HS-5 (cell line): ENCODE results near the gene SSUH2.
A peak's percentile ranks its signal among the peaks of the same experiment; 100 is the strongest.
"Not testable (repeated sequence)": the region's sequence is repeated elsewhere in the genome, so short reads cannot be mapped to it uniquely, and the experiment has no call there.

Source experiments
- DNase-seq: peaks from one replicate; pipeline ENCODE4 v3.0.0-alpha.2; 2012; ENCODE audit warnings: low read depth

SSUH2 gene

GRCh38 chr3:8644748-8645390 is at the start of gene SSUH2:
SSUH2 (minus strand) TSS chr3:8644798; CDS start chr3:8644758, 40 bp downstream.
- no peak for DNase-seq

- DNase-seq = not testable (repeated sequence)
These were observed 46.7 kb upstream of the SSUH2 start for GRCh38 chr3:8691295-8691694.

- not testable (repeated sequence) for DNase-seq
These were observed 40.4 kb upstream of the SSUH2 start for GRCh38 chr3:8684992-8685391.

- not testable (repeated sequence) for DNase-seq
These were observed 38.4 kb upstream of the SSUH2 start for GRCh38 chr3:8682850-8683574.

GRCh38 chr3:8681881-8682538 is 37.4 kb upstream of the SSUH2 start:
- DNase-seq = not testable (repeated sequence)

- DNase-seq = no peak
These were observed 36.8 kb upstream of the SSUH2 start for GRCh38 chr3:8681349-8681748.

GRCh38 chr3:8679817-8680553 is 35.4 kb upstream of the SSUH2 start:
- DNase-seq = peak; percentile 16

- DNase-seq = no peak
These were observed 34.2 kb upstream of the SSUH2 start for GRCh38 chr3:8678751-8679150.

- DNase-seq = not testable (repeated sequence)
These were observed 32.7 kb upstream of the SSUH2 start for GRCh38 chr3:8677258-8677657.

GRCh38 chr3:8675591-8675990 is 31.0 kb upstream of the SSUH2 start:
- not testable (repeated sequence) for DNase-seq

GRCh38 chr3:8673083-8673737 is 28.6 kb upstream of the SSUH2 start:
- no peak for DNase-seq

GRCh38 chr3:8669019-8669418 is 24.4 kb upstream of the SSUH2 start:
- no peak for DNase-seq

- DNase-seq = no peak
These were observed 23.6 kb upstream of the SSUH2 start for GRCh38 chr3:8668216-8668615.

- no peak for DNase-seq
These were observed 23.0 kb upstream of the SSUH2 start for GRCh38 chr3:8667463-8668091.

- DNase-seq = no peak
These were observed 20.9 kb upstream of the SSUH2 start for GRCh38 chr3:8665407-8665896.

GRCh38 chr3:8663177-8664061 is 18.8 kb upstream of the SSUH2 start:
- DNase-seq = peak; percentile 42

- DNase-seq = no peak
These were observed 18.0 kb upstream of the SSUH2 start for GRCh38 chr3:8662594-8662993.

- DNase-seq = no peak
These were observed 15.8 kb upstream of the SSUH2 start for GRCh38 chr3:8660175-8661118.

GRCh38 chr3:8659242-8659641 is 14.6 kb upstream of the SSUH2 start:
- DNase-seq = no peak
